Mucosa of descending colon (tissue), 3 donors: ENCODE measurements around the gene ANGPTL4. TPM values are rescaled to one million over a fixed set of nuclear protein-coding genes. Genes with fewer than 3 reads are reported as not detected.
"Not testable (repeated sequence)": the region's sequence is repeated elsewhere in the genome, so short reads cannot be mapped to it uniquely, and the experiment has no call there.

Experiments
- ATAC-seq: fragments of 200-7000 bp; cut with Tn5 transposase; one replicate; pipeline ENCODE4 v1.9.1; 2020; ENCODE audit warnings: mild to moderate bottlenecking, moderate library complexity
- DNase-seq, 3 donors: peaks; one replicate each; pipeline ENCODE4 v3.0.0-alpha.2; 2020
- H3K36me3 ChIP-seq: fragments of 200-600 bp; one replicate; pipeline ENCODE4 v1.8.0; 2021; ENCODE audit warnings: low read depth, mild to moderate bottlenecking
- H3K4me1 ChIP-seq: fragments of 200-600 bp; one replicate; pipeline ENCODE4 v1.8.0; 2021; ENCODE audit warnings: low read depth, mild to moderate bottlenecking
- H3K4me3 ChIP-seq: fragments of 200-600 bp; one replicate; pipeline ENCODE4 v1.8.0; 2021; ENCODE audit warnings: mild to moderate bottlenecking
- H3K9me3 ChIP-seq: fragments of 200-600 bp; one replicate; pipeline ENCODE4 v1.8.0; 2021; ENCODE audit warnings: mild to moderate bottlenecking
- CTCF ChIP-seq: fragments of 200-600 bp; IDR thresholded peaks from one replicate; pipeline ENCODE4 v1.8.0; 2022; ENCODE audit warnings: antibody characterized with exemption, mild to moderate bottlenecking
- intact Hi-C, 2 donors: fragments of 100-400 bp; cut with DNase I in 1 of 2; cut with micrococcal nuclease in 1 of 2; formaldehyde crosslinking; loops; one replicate each; pipeline versions ENCODE4 v1.11.0 to v1.11.1; 2022; cut with DNase I, micrococcal nuclease
- total RNA-seq, 3 donors: library from RNA; stranded (reverse); fragmentation: NEBNext Ultra II Directional in 2 of 3; extraction: Animal tissue kit (Norgen Biotek cat#: 25700) in 2 of 3; gene quantifications; one replicate each; pipeline versions ENCODE4 v1.2.1 to v1.2.4, GENCODE V29; 2021 to 2023
- donor health status: DM: no; HTN: no; CAD: no; lungs with moderate emphysema.
- donor health status: DM: no; HTN: no; CAD: no.
- donor health status: DM: no; HTN: yes; CAD: no.

Gene ANGPTL4
- total RNA-seq, 3 donors from 2014 or later = 2.8 to 9.5 (median 2.9) TPM

- Histone ChIP-seq H3K4me3 (no peak overlapping the region), H3K4me1 (peaks cover 8% of the 10 kb centered on the region), H3K36me3 (no peaks in the 10 kb centered on the region), H3K9me3 (no peaks in the 10 kb centered on the region)
- no peak for TF ChIP-seq CTCF
- DNase-seq = peak in 1 of 3 donors; percentile 7
- ATAC-seq = no peak
- intact Hi-C loops = no loop called here
Observed at GRCh38 chr19:8377598-8377997, 13.6 kb downstream of the ANGPTL4 start.

- ATAC-seq, H3K36me3 ChIP-seq, H3K4me3 ChIP-seq, H3K9me3 ChIP-seq, intact Hi-C loops, H3K4me1 ChIP-seq, DNase-seq: not testable (repeated sequence)
Observed at GRCh38 chr19:8379156-8379891, 15.4 kb downstream of the ANGPTL4 start.

DNA sequence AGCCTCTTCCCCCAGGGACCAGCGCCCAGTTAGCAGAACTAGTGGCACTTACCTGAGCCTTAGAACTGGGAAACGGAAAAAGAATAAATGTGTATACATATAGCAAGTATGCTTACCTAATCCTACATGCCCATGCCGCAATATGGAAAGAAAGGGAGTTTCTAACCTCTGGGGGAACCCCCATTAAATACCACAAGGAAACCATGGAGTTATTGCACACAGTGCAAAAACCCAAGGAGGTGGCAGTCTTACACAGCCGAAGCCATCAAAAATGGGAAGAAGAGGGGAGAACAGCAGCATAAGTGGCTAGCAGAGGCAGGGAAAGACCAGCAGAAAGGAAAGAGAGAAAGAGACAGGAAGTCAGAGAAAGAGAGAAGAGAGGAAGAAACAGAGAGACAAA lies 20.6 kb downstream of the ANGPTL4 start:
- H3K4me3 ChIP-seq, intact Hi-C loops, H3K4me1 ChIP-seq, H3K9me3 ChIP-seq, H3K36me3 ChIP-seq, ATAC-seq: not testable (repeated sequence)
- DNase-seq = peak in 1 of 3 donors; percentile 0

DNA sequence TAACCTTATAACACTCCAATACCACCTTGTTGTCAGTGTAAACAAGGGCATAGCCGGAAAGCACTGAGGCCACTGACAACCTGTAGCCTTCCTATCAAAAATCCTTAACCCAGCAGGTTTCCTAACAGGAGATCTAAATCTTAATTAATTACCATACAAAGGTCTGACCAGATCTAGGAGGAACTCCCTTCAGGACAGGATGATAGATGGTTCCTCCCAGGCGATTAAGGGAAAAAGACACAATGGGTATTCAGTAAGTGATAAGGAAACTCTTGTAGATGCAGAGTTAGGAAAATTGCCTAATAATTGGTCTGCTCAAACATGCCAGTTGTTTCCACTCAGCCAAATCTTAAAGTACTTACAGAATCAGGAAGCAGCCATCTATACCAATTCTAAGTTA lies 21.1 kb downstream of the ANGPTL4 start:
- H3K9me3 ChIP-seq, H3K4me3 ChIP-seq, ATAC-seq, H3K36me3 ChIP-seq, intact Hi-C loops, H3K4me1 ChIP-seq, DNase-seq: not testable (repeated sequence)

- H3K4me1 ChIP-seq, H3K4me3 ChIP-seq, H3K9me3 ChIP-seq, H3K36me3 ChIP-seq, intact Hi-C loops, ATAC-seq: not testable (repeated sequence)
- peak in 1 of 3 donors; percentile 0 for DNase-seq
Observed at GRCh38 chr19:8385566-8385965, 21.6 kb downstream of the ANGPTL4 start.

DNA sequence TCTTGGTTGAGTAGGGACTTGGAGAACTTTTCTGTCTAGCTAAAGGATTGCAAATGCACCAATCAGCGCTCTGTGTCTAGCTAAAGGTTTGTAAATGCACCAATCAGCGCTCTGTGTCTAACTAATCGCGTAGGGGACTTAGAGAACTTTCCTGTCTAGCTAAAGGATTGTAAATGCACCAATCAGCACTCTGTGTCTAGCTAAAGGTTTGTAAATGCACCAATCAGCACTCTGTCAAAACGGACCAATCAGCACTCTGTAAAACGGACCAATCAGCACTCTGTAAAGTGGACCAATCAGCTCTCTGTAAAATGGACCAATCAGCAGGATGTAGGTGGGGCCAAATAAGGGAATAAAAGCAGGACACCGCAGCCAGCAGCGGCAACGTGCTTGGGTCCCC lies 22.5 kb downstream of the ANGPTL4 start:
- intact Hi-C loops = not testable (repeated sequence)

DNA sequence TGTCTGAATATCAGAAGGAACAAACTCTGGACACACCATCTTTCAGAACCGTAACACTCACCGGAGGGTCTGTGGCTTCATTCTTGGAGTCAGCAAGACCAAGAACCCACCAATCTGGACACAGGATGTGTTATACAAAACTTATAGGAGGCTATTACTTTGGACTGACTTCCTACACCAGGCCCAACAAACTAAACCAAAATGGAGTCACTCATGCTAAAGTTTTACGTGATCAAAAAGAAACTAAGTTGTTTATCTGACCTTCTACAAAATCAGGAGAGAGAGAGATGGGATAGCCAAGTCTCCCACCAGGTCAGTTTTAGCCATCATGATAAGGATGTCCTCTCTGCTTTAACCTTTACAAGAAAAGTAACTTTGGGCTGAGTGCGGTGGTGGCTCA lies 23.0 kb downstream of the ANGPTL4 start:
- intact Hi-C loops = no loop called here
- DNase-seq = no peak
- H3K4me3 ChIP-seq = no peak overlapping the region
- no peaks in the 10 kb centered on the region for H3K36me3 ChIP-seq
- no peak for ATAC-seq
- TF ChIP-seq CTCF = no peak
- no peaks in the 10 kb centered on the region for H3K9me3 ChIP-seq
- peaks cover 17% of the 10 kb centered on the region for H3K4me1 ChIP-seq

More for the DNA sequence above, 22.5 kb downstream of the ANGPTL4 start:
- not testable (repeated sequence) for ATAC-seq, H3K4me3 ChIP-seq, H3K36me3 ChIP-seq, H3K9me3 ChIP-seq
- DNase-seq = peak in 1 of 3 donors; percentile 10
- peaks cover 11% of the 10 kb centered on the region for H3K4me1 ChIP-seq

GRCh38 chr19:8387688-8388611 lies 24.0 kb downstream of the ANGPTL4 start:
- DNase-seq = peak in 1 of 3 donors; percentile 17
- intact Hi-C loops = no loop called here
- no peaks in the 10 kb centered on the region for H3K9me3 ChIP-seq
- no peaks in the 10 kb centered on the region for H3K36me3 ChIP-seq
- no peak for TF ChIP-seq CTCF
- H3K4me3 ChIP-seq = no peak overlapping the region
- ATAC-seq = no peak
- peaks cover 19% of the 10 kb centered on the region for H3K4me1 ChIP-seq
